Esophagus muscularis mucosa (tissue), 3 donors: ENCODE measurements around the gene SEMA4B.

ENCODE experiments used
- POLR2AphosphoS5 ChIP-seq, 2 donors: sonication (generic); formaldehyde crosslinking; IDR thresholded peaks; one replicate each; pipeline ENCODE4 v1.6.1; 2017; ENCODE audit warnings: antibody characterized with exemption in 2 of 2
- TF ChIP-seq, protein P1 (sequence below), 3 experiments: fragments of 200-600 bp in 2 of 3; fragments of 450-650 bp in 1 of 3; sonication (generic) in 2 of 3; IDR thresholded peaks; one replicate each; pipeline ENCODE4 v1.5.1; 2017 to 2019; ENCODE audit warnings: antibody characterized with exemption in 3 of 3, mild to moderate bottlenecking in 2 of 3, moderate library complexity in 1 of 3

DNA sequence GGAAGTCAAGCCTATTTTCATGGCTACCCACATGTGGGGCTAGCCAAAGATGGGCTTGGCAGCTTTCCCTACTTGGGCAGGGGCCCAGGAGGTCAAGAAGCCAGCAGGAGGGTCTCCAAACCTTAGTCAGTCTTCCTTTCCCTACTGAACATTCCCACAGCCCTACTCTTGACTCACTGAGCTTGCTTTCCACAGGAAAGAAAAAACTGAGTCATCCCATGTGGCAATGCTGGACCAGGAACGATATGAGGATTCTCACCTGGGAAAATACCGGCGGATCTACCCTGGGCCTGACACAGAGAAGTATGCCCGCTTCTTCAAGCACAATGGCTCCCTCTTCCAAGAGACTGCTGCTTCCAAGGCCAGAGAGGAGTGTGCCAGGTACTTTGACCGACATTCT lies 60.7 kb downstream of the SEMA4B start:
- no peak for TF ChIP-seq POLR2AphosphoS5 (IDR thresholded peaks at IDR 0.05)
- TF ChIP-seq, protein P1, sequence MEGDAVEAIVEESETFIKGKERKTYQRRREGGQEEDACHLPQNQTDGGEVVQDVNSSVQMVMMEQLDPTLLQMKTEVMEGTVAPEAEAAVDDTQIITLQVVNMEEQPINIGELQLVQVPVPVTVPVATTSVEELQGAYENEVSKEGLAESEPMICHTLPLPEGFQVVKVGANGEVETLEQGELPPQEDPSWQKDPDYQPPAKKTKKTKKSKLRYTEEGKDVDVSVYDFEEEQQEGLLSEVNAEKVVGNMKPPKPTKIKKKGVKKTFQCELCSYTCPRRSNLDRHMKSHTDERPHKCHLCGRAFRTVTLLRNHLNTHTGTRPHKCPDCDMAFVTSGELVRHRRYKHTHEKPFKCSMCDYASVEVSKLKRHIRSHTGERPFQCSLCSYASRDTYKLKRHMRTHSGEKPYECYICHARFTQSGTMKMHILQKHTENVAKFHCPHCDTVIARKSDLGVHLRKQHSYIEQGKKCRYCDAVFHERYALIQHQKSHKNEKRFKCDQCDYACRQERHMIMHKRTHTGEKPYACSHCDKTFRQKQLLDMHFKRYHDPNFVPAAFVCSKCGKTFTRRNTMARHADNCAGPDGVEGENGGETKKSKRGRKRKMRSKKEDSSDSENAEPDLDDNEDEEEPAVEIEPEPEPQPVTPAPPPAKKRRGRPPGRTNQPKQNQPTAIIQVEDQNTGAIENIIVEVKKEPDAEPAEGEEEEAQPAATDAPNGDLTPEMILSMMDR (IDR thresholded peaks at IDR 0.05): no peak
